Neuron (in vitro differentiated cells): ENCODE measurements around the gene RPL18.

Source experiments
- H2AFZ ChIP-seq: one replicate; pipeline ENCODE4 v1.6.1; 2013; ENCODE audit warnings: low read depth, mild to moderate bottlenecking, inconsistent platforms, low read length, moderate library complexity
- H3K27me3 ChIP-seq: one replicate; pipeline ENCODE4 v1.6.1; 2013; ENCODE audit warnings: low read length; ENCODE audit not compliant: insufficient read depth
- H3K36me3 ChIP-seq: one replicate; pipeline ENCODE4 v1.6.1; 2013; ENCODE audit warnings: low read length; ENCODE audit not compliant: insufficient read depth
- H3K4me1 ChIP-seq: one replicate; pipeline ENCODE4 v1.6.1; 2013; ENCODE audit warnings: low read length; ENCODE audit not compliant: insufficient read depth
- H3K4me3 ChIP-seq: 2 replicates; pipeline ENCODE4 v1.5.1; 2013; ENCODE audit warnings: mild to moderate bottlenecking, low read length, moderate library complexity
- H3K9me3 ChIP-seq: one replicate; pipeline ENCODE4 v1.6.1; 2013; ENCODE audit warnings: low read length

Gene RPL18

GRCh38 chr19:48654299-48655059 lies 35.5 kb upstream of the RPL18 start:
- H3K9me3 ChIP-seq, result no peaks in the 10 kb centered on the region
- no peaks in the 10 kb centered on the region for H3K27me3 ChIP-seq
- H3K4me1 ChIP-seq, result peaks cover 6% of the 10 kb centered on the region
- H3K4me3 ChIP-seq, result no peak overlapping the region
- no peaks in the 10 kb centered on the region for H3K36me3 ChIP-seq
- no peak overlapping the region for H2AFZ ChIP-seq

- H3K27me3 ChIP-seq, result no peaks in the 10 kb centered on the region
- H3K9me3 ChIP-seq, result no peaks in the 10 kb centered on the region
- H3K4me1 ChIP-seq, result no peaks in the 10 kb centered on the region
- H2AFZ ChIP-seq, result no peak overlapping the region
- no peak overlapping the region for H3K4me3 ChIP-seq
- no peaks in the 10 kb centered on the region for H3K36me3 ChIP-seq
Observed at GRCh38 chr19:48651683-48652048, 32.7 kb upstream of the RPL18 start.

- no peaks in the 10 kb centered on the region for H3K36me3 ChIP-seq
- no peak overlapping the region for H3K4me3 ChIP-seq
- H3K9me3 ChIP-seq, result no peaks in the 10 kb centered on the region
- H3K4me1 ChIP-seq, result peaks cover under 1% of the 10 kb centered on the region
- H3K27me3 ChIP-seq, result no peaks in the 10 kb centered on the region
- no peak overlapping the region for H2AFZ ChIP-seq
Observed at GRCh38 chr19:48650974-48651682, 32.1 kb upstream of the RPL18 start.

GRCh38 chr19:48648134-48648533 lies 29.2 kb upstream of the RPL18 start:
- H3K4me1 ChIP-seq, result peaks cover 14% of the 10 kb centered on the region
- no peak overlapping the region for H3K4me3 ChIP-seq
- H3K9me3 ChIP-seq, result no peaks in the 10 kb centered on the region
- H3K27me3 ChIP-seq, result no peaks in the 10 kb centered on the region
- no peaks in the 10 kb centered on the region for H3K36me3 ChIP-seq
- no peak overlapping the region for H2AFZ ChIP-seq

- no peak overlapping the region for H3K4me3 ChIP-seq
- no peak overlapping the region for H2AFZ ChIP-seq
- peaks cover 14% of the 10 kb centered on the region for H3K4me1 ChIP-seq
- H3K36me3 ChIP-seq, result no peaks in the 10 kb centered on the region
- H3K9me3 ChIP-seq, result no peaks in the 10 kb centered on the region
- H3K27me3 ChIP-seq, result no peaks in the 10 kb centered on the region
Observed at GRCh38 chr19:48646722-48647216, 27.8 kb upstream of the RPL18 start.

GRCh38 chr19:48646001-48646721 lies 27.2 kb upstream of the RPL18 start, which contains the start of gene CA11:
CA11 (minus strand) TSS chr19:48646187; CDS start chr19:48645632, 555 bp downstream.
- H3K27me3 ChIP-seq, result no peaks in the 10 kb centered on the region
- H2AFZ ChIP-seq, result peak within 1 kb of the TSS; percentile 90
- peak within 1 kb of the TSS; percentile 60 for H3K4me3 ChIP-seq
- H3K9me3 ChIP-seq, result no peaks in the 10 kb centered on the region
- peaks cover 14% of the 10 kb centered on the region for H3K4me1 ChIP-seq
- no peaks in the 10 kb centered on the region for H3K36me3 ChIP-seq

GRCh38 chr19:48645620-48646000 lies 26.6 kb upstream of the RPL18 start:
- Histone ChIP-seq H3K27me3 (no peaks in the 10 kb centered on the region), H3K36me3 (no peaks in the 10 kb centered on the region), H2AFZ (peak overlapping the region; percentile 90), H3K9me3 (no peaks in the 10 kb centered on the region), H3K4me1 (peaks cover 14% of the 10 kb centered on the region), H3K4me3 (peak overlapping the region; percentile 60)

- peak overlapping the region; percentile 60 for H3K4me3 ChIP-seq
- H3K36me3 ChIP-seq, result no peaks in the 10 kb centered on the region
- no peaks in the 10 kb centered on the region for H3K9me3 ChIP-seq
- peak overlapping the region; percentile 90 for H2AFZ ChIP-seq
- H3K27me3 ChIP-seq, result no peaks in the 10 kb centered on the region
- peaks cover 14% of the 10 kb centered on the region for H3K4me1 ChIP-seq
Observed at GRCh38 chr19:48644839-48645619, 26.1 kb upstream of the RPL18 start.

GRCh38 chr19:48644355-48644754 lies 25.4 kb upstream of the RPL18 start:
- Histone ChIP-seq H3K4me3 (peak overlapping the region; percentile 7), H2AFZ (no peak overlapping the region), H3K36me3 (no peaks in the 10 kb centered on the region), H3K9me3 (no peaks in the 10 kb centered on the region), H3K27me3 (no peaks in the 10 kb centered on the region), H3K4me1 (peaks cover 14% of the 10 kb centered on the region)

- no peak overlapping the region for H2AFZ ChIP-seq
- H3K27me3 ChIP-seq, result no peaks in the 10 kb centered on the region
- no peaks in the 10 kb centered on the region for H3K36me3 ChIP-seq
- no peaks in the 10 kb centered on the region for H3K9me3 ChIP-seq
- no peak overlapping the region for H3K4me3 ChIP-seq
- H3K4me1 ChIP-seq, result peaks cover 19% of the 10 kb centered on the region
Observed at GRCh38 chr19:48642862-48643261, 23.9 kb upstream of the RPL18 start.

GRCh38 chr19:48641850-48642249 lies 22.9 kb upstream of the RPL18 start:
- H3K4me3 ChIP-seq, result no peak overlapping the region
- H3K36me3 ChIP-seq, result no peaks in the 10 kb centered on the region
- H2AFZ ChIP-seq, result no peak overlapping the region
- peaks cover 19% of the 10 kb centered on the region for H3K4me1 ChIP-seq
- H3K9me3 ChIP-seq, result no peaks in the 10 kb centered on the region
- no peaks in the 10 kb centered on the region for H3K27me3 ChIP-seq

GRCh38 chr19:48639483-48640375 lies 20.8 kb upstream of the RPL18 start:
- Histone ChIP-seq H3K9me3 (no peaks in the 10 kb centered on the region), H3K4me3 (no peak overlapping the region), H3K36me3 (no peaks in the 10 kb centered on the region), H3K27me3 (no peaks in the 10 kb centered on the region), H3K4me1 (peaks cover 22% of the 10 kb centered on the region), H2AFZ (no peak overlapping the region)
